Measurements from ENCODE around the gene SLC8A1. TPM values are rescaled to one million over a fixed set of nuclear protein-coding genes. Genes with fewer than 3 reads are reported as not detected.

Gene SLC8A1
- total and polyA plus RNA-seq, 2 donors (not counting 1 experiment from before 2014, with no cell fraction given) = 0.07 to 0.20 TPM

DNA sequence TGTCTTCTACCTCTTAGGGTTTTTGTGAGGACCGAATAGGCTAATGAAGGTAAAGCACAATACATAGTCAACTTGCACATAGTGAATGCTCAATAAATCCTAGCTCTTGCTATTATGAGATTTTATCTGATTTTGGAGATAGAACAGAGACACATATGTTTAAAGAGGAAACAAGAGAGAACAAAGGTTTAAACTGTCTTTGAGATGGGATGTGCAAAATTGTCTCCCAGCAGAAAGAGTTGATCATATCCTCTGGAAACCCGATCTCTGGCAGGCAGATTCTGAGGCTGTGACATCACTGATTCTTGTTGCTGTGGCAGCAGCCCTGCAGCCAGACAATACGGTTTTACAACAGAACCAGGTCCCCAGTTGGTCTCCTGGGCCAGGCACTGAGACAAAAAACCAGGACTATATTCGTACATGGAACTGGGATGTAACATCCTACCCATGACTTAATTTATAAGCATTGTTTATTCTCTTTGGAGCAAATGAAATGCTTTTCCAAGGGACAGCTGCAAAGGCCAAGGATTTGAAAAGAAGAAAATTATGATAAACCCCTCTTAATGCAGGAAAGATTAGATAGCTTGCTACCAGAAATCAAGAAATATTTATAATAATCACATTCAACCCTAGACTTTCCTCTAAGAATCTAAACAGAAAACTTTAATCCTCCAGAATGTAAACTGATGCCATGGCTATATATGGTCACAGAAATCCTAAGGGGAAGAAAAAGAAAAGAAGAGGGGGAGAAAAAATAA is 80.2 kb downstream of the SLC8A1 start:
- Histone ChIP-seq H3K79me2 (ENCODE audit: control insufficient read depth, insufficient read depth, low read length) (no peaks in the 10 kb centered on the region), H3K27me3 (replicated peaks in 1 of 4; ENCODE audit: control extremely low read depth in 1 of 4, control insufficient read depth in 3 of 4, insufficient read depth in 4 of 4, low read length in 3 of 4) (no peaks in the 10 kb centered on the region), H3K4me3 (ENCODE audit: control extremely low read depth in 1 of 5, extremely low read depth in 1 of 5, insufficient read depth in 1 of 5, low read depth in 2 of 5, low read length in 4 of 5) (no peak overlapping the region), H3K36me3 (replicated peaks in 1 of 2; ENCODE audit: control extremely low read depth in 1 of 2, control insufficient read depth in 1 of 2, extremely low read depth in 1 of 2, insufficient read depth in 2 of 2, low read length in 1 of 2) (no peaks in the 10 kb centered on the region), H3K27ac (ENCODE audit: low read length in 2 of 2) (no peak overlapping the region), H4K20me1 (ENCODE audit: control insufficient read depth, insufficient read depth, low read length, poor library complexity, severe bottlenecking) (no peaks in the 10 kb centered on the region), H2AFZ (ENCODE audit: insufficient read depth, low read depth, low read length, poor library complexity, severe bottlenecking) (no peak overlapping the region), H3K4me1 (ENCODE audit: control insufficient read depth in 2 of 2, insufficient read depth in 2 of 2, low read length in 2 of 2) (no peaks in the 10 kb centered on the region), H3K9ac (ENCODE audit: low read length) (no peak overlapping the region), H3K9me3 (ENCODE audit: control extremely low read depth in 1 of 3, control insufficient read depth in 2 of 3, insufficient read depth in 1 of 3, low read length in 2 of 3) (no peaks in the 10 kb centered on the region), H3K4me2 (replicated peaks; ENCODE audit: low read depth, low read length, poor library complexity, severe bottlenecking) (no peak overlapping the region)
- Mint-ChIP-seq H3K4me3 (no peak overlapping the region), H3K9me3 (ENCODE audit: insufficient read depth) (no peaks in the 10 kb centered on the region), H3K4me1 (no peaks in the 10 kb centered on the region), H3K27me3 (no peaks in the 10 kb centered on the region), H3K27ac (no peak overlapping the region)
- DNase-seq (no peak), ATAC-seq (ENCODE audit: low read depth) (no peak)
- ChIA-PET POLR2A (no interaction called here), CTCF (no interaction called here)
- WGBS (ENCODE audit: insufficient coverage) = 93% methylated on average over 2 of the region's 4 CpGs
- intact Hi-C loops (cut with micrococcal nuclease) = no loop called here
- TF ChIP-seq, protein P1, sequence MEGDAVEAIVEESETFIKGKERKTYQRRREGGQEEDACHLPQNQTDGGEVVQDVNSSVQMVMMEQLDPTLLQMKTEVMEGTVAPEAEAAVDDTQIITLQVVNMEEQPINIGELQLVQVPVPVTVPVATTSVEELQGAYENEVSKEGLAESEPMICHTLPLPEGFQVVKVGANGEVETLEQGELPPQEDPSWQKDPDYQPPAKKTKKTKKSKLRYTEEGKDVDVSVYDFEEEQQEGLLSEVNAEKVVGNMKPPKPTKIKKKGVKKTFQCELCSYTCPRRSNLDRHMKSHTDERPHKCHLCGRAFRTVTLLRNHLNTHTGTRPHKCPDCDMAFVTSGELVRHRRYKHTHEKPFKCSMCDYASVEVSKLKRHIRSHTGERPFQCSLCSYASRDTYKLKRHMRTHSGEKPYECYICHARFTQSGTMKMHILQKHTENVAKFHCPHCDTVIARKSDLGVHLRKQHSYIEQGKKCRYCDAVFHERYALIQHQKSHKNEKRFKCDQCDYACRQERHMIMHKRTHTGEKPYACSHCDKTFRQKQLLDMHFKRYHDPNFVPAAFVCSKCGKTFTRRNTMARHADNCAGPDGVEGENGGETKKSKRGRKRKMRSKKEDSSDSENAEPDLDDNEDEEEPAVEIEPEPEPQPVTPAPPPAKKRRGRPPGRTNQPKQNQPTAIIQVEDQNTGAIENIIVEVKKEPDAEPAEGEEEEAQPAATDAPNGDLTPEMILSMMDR (IDR thresholded peaks at IDR 0.05) = no peak
- no peak for TF ChIP-seq EZH2 (IDR thresholded peaks at IDR 0.05; ENCODE audit: borderline replicate concordance, insufficient read depth, low read depth, low read length, poor library complexity, severe bottlenecking)

DNA sequence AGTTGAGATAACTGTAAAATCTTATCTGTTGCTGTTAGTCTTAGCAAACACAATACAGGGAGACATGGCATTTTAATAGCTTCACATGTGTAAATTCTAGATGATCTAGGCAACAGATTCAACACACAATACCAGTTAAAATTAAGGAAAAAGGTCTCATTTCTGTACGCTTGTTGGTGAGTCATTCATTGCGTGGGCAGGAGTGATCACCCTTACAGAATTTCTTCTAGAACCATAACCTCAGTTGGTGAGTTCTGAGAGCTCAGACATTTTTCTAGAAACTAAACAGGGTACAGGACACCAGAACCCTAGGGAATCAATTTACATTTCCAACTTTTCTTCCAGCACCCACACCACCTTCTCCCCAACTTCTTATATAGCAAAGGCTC is 81.9 kb downstream of the SLC8A1 start:
- WGBS (ENCODE audit: insufficient coverage) = 69% methylated on average over 2 of the region's 2 CpGs
- no peak for ATAC-seq (ENCODE audit: low read depth)
- Histone ChIP-seq H2AFZ (ENCODE audit: insufficient read depth, low read depth, low read length, poor library complexity, severe bottlenecking) (no peak overlapping the region), H3K27ac (ENCODE audit: low read length in 2 of 2) (no peak overlapping the region), H3K4me3 (ENCODE audit: control extremely low read depth in 1 of 5, extremely low read depth in 1 of 5, insufficient read depth in 1 of 5, low read depth in 2 of 5, low read length in 4 of 5) (no peak overlapping the region), H3K4me1 (ENCODE audit: control insufficient read depth in 2 of 2, insufficient read depth in 2 of 2, low read length in 2 of 2) (peaks cover 0 to under 1% of the 10 kb centered on the region in 2 donors), H3K27me3 (replicated peaks in 1 of 4; ENCODE audit: control extremely low read depth in 1 of 4, control insufficient read depth in 3 of 4, insufficient read depth in 4 of 4, low read length in 3 of 4) (no peaks in the 10 kb centered on the region), H3K4me2 (replicated peaks; ENCODE audit: low read depth, low read length, poor library complexity, severe bottlenecking) (no peak overlapping the region), H4K20me1 (ENCODE audit: control insufficient read depth, insufficient read depth, low read length, poor library complexity, severe bottlenecking) (no peaks in the 10 kb centered on the region), H3K79me2 (ENCODE audit: control insufficient read depth, insufficient read depth, low read length) (no peaks in the 10 kb centered on the region), H3K36me3 (replicated peaks in 1 of 2; ENCODE audit: control extremely low read depth in 1 of 2, control insufficient read depth in 1 of 2, extremely low read depth in 1 of 2, insufficient read depth in 2 of 2, low read length in 1 of 2) (no peaks in the 10 kb centered on the region), H3K9ac (ENCODE audit: low read length) (no peak overlapping the region), H3K9me3 (ENCODE audit: control extremely low read depth in 1 of 3, control insufficient read depth in 2 of 3, insufficient read depth in 1 of 3, low read length in 2 of 3) (no peaks in the 10 kb centered on the region)
- Mint-ChIP-seq H3K4me3 (no peak overlapping the region), H3K27ac (no peak overlapping the region), H3K9me3 (ENCODE audit: insufficient read depth) (no peaks in the 10 kb centered on the region), H3K27me3 (no peaks in the 10 kb centered on the region), H3K4me1 (peaks cover under 1% of the 10 kb centered on the region)
- intact Hi-C loops (cut with micrococcal nuclease) = no loop called here
- POLR2A ChIA-PET = no interaction called here
- no peak for DNase-seq
- CTCF ChIA-PET = no interaction called here
- TF ChIP-seq, protein P1 (IDR thresholded peaks at IDR 0.05) = no peak
- no peak for TF ChIP-seq EZH2 (IDR thresholded peaks at IDR 0.05; ENCODE audit: borderline replicate concordance, insufficient read depth, low read depth, low read length, poor library complexity, severe bottlenecking)

Data from B cell (primary cell).